GM06990 (cell line): ENCODE results near the gene STRN.

ENCODE experiments used
- DNase-seq: peaks from one replicate; pipeline ENCODE4 v3.0.0-alpha.2; 2011; ENCODE audit not compliant: insufficient read length; ENCODE audit errors: extremely low read depth
- H3K27me3 ChIP-seq: replicated peaks from 2 replicates; pipeline ENCODE4 v1.6.0; 2011; ENCODE audit warnings: low read length; ENCODE audit not compliant: control insufficient read depth, insufficient read depth
- H3K36me3 ChIP-seq: 2 replicates; pipeline ENCODE4 v1.5.1; 2011; ENCODE audit warnings: low read length; ENCODE audit not compliant: control insufficient read depth, insufficient read depth
- H3K4me3 ChIP-seq: replicated peaks from 2 replicates; pipeline ENCODE4 v1.5.1; 2011; ENCODE audit warnings: low read depth, mild to moderate bottlenecking, control low read depth, low read length
- CTCF ChIP-seq: IDR thresholded peaks from 2 replicates; pipeline ENCODE4 v1.5.1; 2011; ENCODE audit warnings: low read length, control low read depth, mild to moderate bottlenecking, inconsistent platforms; ENCODE audit not compliant: insufficient read depth, poor library complexity, severe bottlenecking

Gene STRN

GRCh38 chr2:36918307-36918706 lies 48.0 kb downstream of the STRN start:
- H3K36me3 ChIP-seq: no peaks in the 10 kb centered on the region
- H3K4me3 ChIP-seq: no peak overlapping the region
- TF ChIP-seq CTCF: peak; percentile 19
- H3K27me3 ChIP-seq: no peaks in the 10 kb centered on the region
- DNase-seq: no peak

GRCh38 chr2:36915627-36916026 lies 50.7 kb downstream of the STRN start:
- H3K27me3 ChIP-seq: no peaks in the 10 kb centered on the region
- no peak for TF ChIP-seq CTCF
- no peak overlapping the region for H3K4me3 ChIP-seq
- no peak for DNase-seq
- H3K36me3 ChIP-seq: no peaks in the 10 kb centered on the region

- no peak for TF ChIP-seq CTCF
- H3K36me3 ChIP-seq: no peaks in the 10 kb centered on the region
- no peak overlapping the region for H3K4me3 ChIP-seq
- no peaks in the 10 kb centered on the region for H3K27me3 ChIP-seq
- DNase-seq: no peak
Measured at GRCh38 chr2:36912695-36913094, 53.6 kb downstream of the STRN start.

GRCh38 chr2:36911012-36911411 lies 55.3 kb downstream of the STRN start:
- DNase-seq: no peak
- Histone ChIP-seq H3K27me3 (no peaks in the 10 kb centered on the region), H3K4me3 (no peak overlapping the region), H3K36me3 (no peaks in the 10 kb centered on the region)
- no peak for TF ChIP-seq CTCF

GRCh38 chr2:36906277-36906676 lies 60.1 kb downstream of the STRN start:
- no peaks in the 10 kb centered on the region for H3K27me3 ChIP-seq

More at GRCh38 chr2:36906277-36906676, 60.1 kb downstream of the STRN start:
- no peak for TF ChIP-seq CTCF
- Histone ChIP-seq H3K4me3 (no peak overlapping the region), H3K36me3 (no peaks in the 10 kb centered on the region)
- no peak for DNase-seq
